Lower lobe of right lung (tissue), 2 donors: ENCODE measurements around the gene DAAM2. TPM values are rescaled to one million over a fixed set of nuclear protein-coding genes. Genes with fewer than 3 reads are reported as not detected.

Source experiments
- ATAC-seq, 2 donors: fragments of 200-7000 bp; cut with Tn5 transposase; one replicate each; pipeline ENCODE4 v1.9.1; 2020 to 2022; ENCODE audit warnings: mild to moderate bottlenecking in 2 of 2, moderate library complexity in 2 of 2
- DNase-seq: peaks from one replicate; pipeline ENCODE4 v3.0.0-alpha.2; 2020
- H3K27ac ChIP-seq: fragments of 200-600 bp; one replicate; pipeline ENCODE4 v1.8.0; 2022
- H3K27me3 ChIP-seq: fragments of 200-600 bp; one replicate; pipeline ENCODE4 v1.8.0; 2022; ENCODE audit warnings: low read depth
- H3K36me3 ChIP-seq: fragments of 200-600 bp; one replicate; pipeline ENCODE4 v1.8.0; 2022; ENCODE audit warnings: mild to moderate bottlenecking
- H3K4me1 ChIP-seq: fragments of 200-600 bp; one replicate; pipeline ENCODE4 v1.8.0; 2022
- H3K4me3 ChIP-seq: fragments of 200-600 bp; one replicate; pipeline ENCODE4 v1.8.0; 2022; ENCODE audit warnings: mild to moderate bottlenecking
- H3K9me3 ChIP-seq: fragments of 200-600 bp; one replicate; pipeline ENCODE4 v1.8.0; 2022
- intact Hi-C: fragments of 100-400 bp; cut with DNase I; formaldehyde crosslinking; loops from one replicate; pipeline ENCODE4 v1.11.0; 2022
- total RNA-seq: library from RNA; stranded (reverse); fragmentation: NEBNext Ultra II Directional; extraction: Animal tissue kit (Norgen Biotek cat#: 25700); gene quantifications from one replicate; pipeline ENCODE4 v1.2.1, GENCODE V29; 2021
- TF ChIP-seq, protein P1 (sequence below): fragments of 200-600 bp; IDR thresholded peaks from one replicate; pipeline ENCODE4 v1.8.0; 2022; ENCODE audit warnings: antibody characterized with exemption, mild to moderate bottlenecking
- donor health status: DM: no; HTN: yes; CAD: no; lungs with severe emphysema.

DAAM2 gene
- total RNA-seq, 1 donor from 2014 or later = 29.0 TPM

DNA sequence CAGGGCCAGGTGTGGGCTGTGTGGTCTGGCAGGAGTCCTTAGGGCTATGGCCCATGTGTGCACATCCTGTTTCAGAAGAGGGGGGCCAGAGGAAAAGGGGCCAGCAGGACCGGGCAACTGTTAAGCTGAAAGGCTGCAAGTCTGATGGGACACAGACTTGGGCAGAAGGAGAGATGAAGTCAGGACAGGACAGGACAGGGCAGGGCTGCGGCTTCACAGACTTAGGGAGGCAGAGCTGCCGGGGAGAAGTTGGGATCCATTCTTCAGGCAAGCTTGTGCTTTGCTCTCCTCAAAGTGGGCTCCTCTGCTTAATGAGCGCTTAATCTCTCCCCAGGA lies 113.4 kb downstream of the DAAM2 start:
- no peak overlapping the region for H3K27ac ChIP-seq
- ATAC-seq = no peak
- no peaks in the 10 kb centered on the region for H3K4me1 ChIP-seq
- H3K36me3 ChIP-seq = peaks cover 60% of the 10 kb centered on the region
- TF ChIP-seq, protein P1, sequence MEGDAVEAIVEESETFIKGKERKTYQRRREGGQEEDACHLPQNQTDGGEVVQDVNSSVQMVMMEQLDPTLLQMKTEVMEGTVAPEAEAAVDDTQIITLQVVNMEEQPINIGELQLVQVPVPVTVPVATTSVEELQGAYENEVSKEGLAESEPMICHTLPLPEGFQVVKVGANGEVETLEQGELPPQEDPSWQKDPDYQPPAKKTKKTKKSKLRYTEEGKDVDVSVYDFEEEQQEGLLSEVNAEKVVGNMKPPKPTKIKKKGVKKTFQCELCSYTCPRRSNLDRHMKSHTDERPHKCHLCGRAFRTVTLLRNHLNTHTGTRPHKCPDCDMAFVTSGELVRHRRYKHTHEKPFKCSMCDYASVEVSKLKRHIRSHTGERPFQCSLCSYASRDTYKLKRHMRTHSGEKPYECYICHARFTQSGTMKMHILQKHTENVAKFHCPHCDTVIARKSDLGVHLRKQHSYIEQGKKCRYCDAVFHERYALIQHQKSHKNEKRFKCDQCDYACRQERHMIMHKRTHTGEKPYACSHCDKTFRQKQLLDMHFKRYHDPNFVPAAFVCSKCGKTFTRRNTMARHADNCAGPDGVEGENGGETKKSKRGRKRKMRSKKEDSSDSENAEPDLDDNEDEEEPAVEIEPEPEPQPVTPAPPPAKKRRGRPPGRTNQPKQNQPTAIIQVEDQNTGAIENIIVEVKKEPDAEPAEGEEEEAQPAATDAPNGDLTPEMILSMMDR = no peak
- no peak for DNase-seq
- H3K27me3 ChIP-seq = no peaks in the 10 kb centered on the region
- intact Hi-C loops = no loop called here
- no peaks in the 10 kb centered on the region for H3K9me3 ChIP-seq
- H3K4me3 ChIP-seq = no peak overlapping the region

DNA sequence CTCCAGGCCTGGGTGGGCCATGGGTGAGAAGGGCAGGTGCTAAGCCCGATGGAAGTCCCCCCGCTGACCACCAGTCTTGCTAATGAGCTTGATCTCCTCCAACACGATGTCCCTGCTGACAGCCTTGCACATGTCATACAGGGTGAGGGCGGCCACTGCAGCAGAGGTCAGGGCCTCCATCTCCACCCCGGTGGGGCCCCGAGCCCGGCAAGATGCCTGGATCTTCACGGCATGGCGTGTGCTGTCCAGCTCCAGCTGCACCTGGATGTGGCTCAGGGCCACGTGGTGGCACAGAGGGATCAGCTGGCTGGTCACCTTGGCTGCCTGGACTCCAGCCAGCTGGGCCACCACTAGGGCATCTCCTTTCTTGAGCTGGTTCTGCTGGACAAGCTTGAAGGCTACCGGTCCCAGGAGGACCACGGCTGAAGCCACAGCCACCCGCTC lies 114.2 kb downstream of the DAAM2 start:
- Histone ChIP-seq H3K27ac (no peak overlapping the region), H3K27me3 (no peaks in the 10 kb centered on the region), H3K4me3 (no peak overlapping the region), H3K4me1 (no peaks in the 10 kb centered on the region), H3K36me3 (peaks cover 56% of the 10 kb centered on the region), H3K9me3 (no peaks in the 10 kb centered on the region)
- ATAC-seq (no peak), DNase-seq (no peak)
- TF ChIP-seq, protein P1 = no peak
- intact Hi-C loops = no loop called here

GRCh38 chr6:39907871-39908575 lies 115.8 kb downstream of the DAAM2 start:
- DNase-seq (no peak), ATAC-seq (no peak)
- Histone ChIP-seq H3K4me1 (no peaks in the 10 kb centered on the region), H3K4me3 (no peak overlapping the region), H3K9me3 (no peaks in the 10 kb centered on the region), H3K27me3 (no peaks in the 10 kb centered on the region), H3K27ac (no peak overlapping the region), H3K36me3 (peaks cover 64% of the 10 kb centered on the region)
- TF ChIP-seq, protein P1 = no peak
- intact Hi-C loops = no loop called here

DNA sequence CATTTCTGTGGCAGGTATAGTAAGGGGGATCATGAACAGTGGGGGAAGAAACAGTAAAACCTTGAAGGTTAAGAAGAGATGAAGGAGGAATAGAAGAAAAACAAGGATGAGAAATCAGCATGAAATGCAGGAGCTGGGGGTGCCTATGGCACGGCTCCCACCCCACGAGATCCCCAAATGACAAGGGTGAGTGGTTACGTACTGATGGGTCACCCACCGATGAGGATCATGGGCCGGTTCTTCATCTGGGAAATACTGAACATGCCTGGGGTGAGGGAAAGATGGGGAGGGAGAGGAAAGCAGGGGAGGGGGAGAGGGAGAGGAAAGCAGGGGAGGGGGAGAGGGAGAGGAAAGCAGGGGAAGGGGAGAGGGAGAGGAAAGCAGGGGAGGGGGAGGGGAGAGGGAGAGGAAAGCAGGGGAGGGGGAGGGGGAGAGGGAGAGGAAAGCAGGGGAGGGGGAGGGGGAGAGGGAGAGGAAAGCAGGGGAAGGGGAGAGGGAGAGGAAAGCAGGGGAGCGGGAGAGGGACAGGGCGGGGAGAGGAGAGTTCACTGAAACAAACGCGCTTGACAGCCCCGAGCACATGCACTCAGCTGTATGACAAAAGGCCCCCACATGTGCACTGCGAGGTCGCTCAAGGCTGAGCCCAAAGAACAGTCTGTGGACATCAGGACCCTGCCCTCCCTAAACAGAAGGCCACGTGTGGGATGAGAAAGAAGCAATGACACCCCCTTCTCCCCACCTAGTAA lies 116.8 kb downstream of the DAAM2 start:
- DNase-seq (no peak), ATAC-seq (no peak)
- intact Hi-C loops = no loop called here
- Histone ChIP-seq H3K4me3 (no peak overlapping the region), H3K9me3 (no peaks in the 10 kb centered on the region), H3K36me3 (peaks cover 74% of the 10 kb centered on the region), H3K27me3 (no peaks in the 10 kb centered on the region), H3K27ac (no peak overlapping the region), H3K4me1 (no peaks in the 10 kb centered on the region)
- TF ChIP-seq, protein P1 = no peak

- intact Hi-C loops = no loop called here
- no peak overlapping the region for H3K27ac ChIP-seq
- H3K4me3 ChIP-seq = no peak overlapping the region
- H3K4me1 ChIP-seq = no peaks in the 10 kb centered on the region
- peaks cover 81% of the 10 kb centered on the region for H3K36me3 ChIP-seq
- DNase-seq = no peak
- H3K9me3 ChIP-seq = no peaks in the 10 kb centered on the region
- TF ChIP-seq, protein P1 = no peak
- no peaks in the 10 kb centered on the region for H3K27me3 ChIP-seq
- no peak for ATAC-seq
Observed at GRCh38 chr6:39909701-39910100, 117.5 kb downstream of the DAAM2 start.
